Stimulated activated memory B cell treated with anti-CD40 and anti-IgM and Interleukin-4, amounts not matched to agents 10 μg/mL and 1 μg/mL and 100 μg/mL, for 72 hours (primary cell): ENCODE data around the gene ZNF318.
"Not testable (repeated sequence)": the region's sequence is repeated elsewhere in the genome, so short reads cannot be mapped to it uniquely, and the experiment has no call there.

Source experiments
- ATAC-seq: fragments of 150-1000 bp; cut with Tn5 transposase; 2 replicates; pipeline ENCODE4 v1.10.0; 2021
- H3K27ac Mint-ChIP-seq: one replicate; pipeline ENCODE4 v1.8.0; 2022; ENCODE audit warnings: mild to moderate bottlenecking, mixed read lengths
- H3K27me3 Mint-ChIP-seq: one replicate; pipeline ENCODE4 v1.8.0; 2022; ENCODE audit warnings: mixed read lengths
- H3K36me3 Mint-ChIP-seq: one replicate; pipeline ENCODE4 v1.8.0; 2022; ENCODE audit warnings: mixed read lengths
- H3K4me1 Mint-ChIP-seq: one replicate; pipeline ENCODE4 v1.8.0; 2022; ENCODE audit warnings: mixed read lengths
- H3K4me3 Mint-ChIP-seq: one replicate; pipeline ENCODE4 v1.8.0; 2022; ENCODE audit warnings: mild to moderate bottlenecking, moderate library complexity, mixed read lengths
- H3K9me3 Mint-ChIP-seq: one replicate; pipeline ENCODE4 v1.8.0; 2022; ENCODE audit warnings: mixed read lengths

ZNF318 gene

DNA sequence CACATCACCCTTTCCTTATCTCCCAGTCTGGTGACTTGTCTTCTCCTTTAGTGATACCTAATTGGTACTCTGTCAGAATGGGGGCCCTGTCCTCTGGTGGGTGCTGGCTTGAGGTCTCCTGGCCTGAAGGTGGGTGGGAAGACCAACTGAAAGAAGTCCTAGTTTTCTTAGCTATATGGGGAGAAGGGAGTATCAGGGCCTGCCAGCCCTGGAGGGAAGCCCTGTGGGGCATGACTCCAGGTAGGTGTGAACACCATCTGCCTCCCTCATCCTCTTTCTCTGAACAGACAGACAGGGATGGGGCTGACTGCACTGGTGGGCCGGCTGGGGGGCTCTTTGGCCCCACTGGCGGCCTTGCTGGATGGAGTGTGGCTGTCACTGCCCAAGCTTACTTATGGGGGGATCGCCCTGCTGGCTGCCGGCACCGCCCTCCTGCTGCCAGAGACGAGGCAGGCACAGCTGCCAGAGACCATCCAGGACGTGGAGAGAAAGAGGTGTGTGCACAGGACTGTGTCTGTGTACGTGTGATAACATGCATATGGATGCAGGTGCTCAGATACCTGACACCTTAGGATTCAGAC lies 65.6 kb downstream of the ZNF318 start:
- Mint-ChIP-seq H3K27ac (no peak overlapping the region), H3K4me3 (no peak overlapping the region), H3K4me1 (peaks cover 22% of the 10 kb centered on the region), H3K36me3 (no peaks in the 10 kb centered on the region), H3K27me3 (peaks cover 10% of the 10 kb centered on the region), H3K9me3 (no peaks in the 10 kb centered on the region)
- no peak for ATAC-seq

DNA sequence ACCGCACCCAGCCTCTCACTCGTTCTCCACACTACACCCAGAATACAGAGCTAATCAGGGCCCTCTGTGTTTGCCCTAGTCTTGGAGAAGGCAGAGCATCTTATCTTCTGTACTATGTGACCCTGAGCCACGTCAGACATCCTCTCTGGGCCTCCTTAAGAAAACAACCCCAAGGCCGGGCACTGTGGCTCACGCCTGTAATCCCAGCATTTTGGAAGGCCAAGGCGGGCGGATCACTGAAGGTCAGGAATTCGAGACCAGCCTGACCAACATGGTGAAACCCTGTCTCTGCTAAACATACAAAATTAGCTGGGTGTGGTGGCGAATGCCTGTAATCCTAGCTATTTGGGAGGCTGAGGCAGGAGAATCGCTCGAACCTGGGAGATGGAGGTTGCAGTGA lies 66.4 kb downstream of the ZNF318 start:
- H3K4me3 Mint-ChIP-seq, H3K9me3 Mint-ChIP-seq, H3K36me3 Mint-ChIP-seq, H3K27me3 Mint-ChIP-seq, ATAC-seq, H3K27ac Mint-ChIP-seq: not testable (repeated sequence)
- peaks cover 14% of the 10 kb centered on the region for H3K4me1 Mint-ChIP-seq

DNA sequence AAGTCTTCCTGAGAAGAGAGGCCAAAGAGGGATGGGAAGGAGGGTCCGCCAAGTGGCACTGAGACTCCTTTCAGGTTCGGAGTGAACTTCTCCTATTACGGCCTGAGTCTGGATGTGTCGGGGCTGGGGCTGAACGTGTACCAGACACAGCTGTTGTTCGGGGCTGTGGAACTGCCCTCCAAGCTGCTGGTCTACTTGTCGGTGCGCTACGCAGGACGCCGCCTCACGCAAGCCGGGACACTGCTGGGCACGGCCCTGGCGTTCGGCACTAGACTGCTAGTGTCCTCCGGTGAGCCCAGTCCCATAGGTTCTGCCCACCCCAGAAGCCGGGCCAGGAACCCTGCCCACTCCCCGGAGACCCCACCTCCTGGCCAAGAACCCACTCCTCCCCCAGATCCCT lies 67.3 kb downstream of the ZNF318 start:
- peaks cover 10% of the 10 kb centered on the region for H3K27me3 Mint-ChIP-seq
- H3K36me3 Mint-ChIP-seq, result no peaks in the 10 kb centered on the region
- no peaks in the 10 kb centered on the region for H3K9me3 Mint-ChIP-seq
- peak; percentile 7 for ATAC-seq
- no peak overlapping the region for H3K27ac Mint-ChIP-seq
- H3K4me3 Mint-ChIP-seq, result no peak overlapping the region
- H3K4me1 Mint-ChIP-seq, result peaks cover 9% of the 10 kb centered on the region

DNA sequence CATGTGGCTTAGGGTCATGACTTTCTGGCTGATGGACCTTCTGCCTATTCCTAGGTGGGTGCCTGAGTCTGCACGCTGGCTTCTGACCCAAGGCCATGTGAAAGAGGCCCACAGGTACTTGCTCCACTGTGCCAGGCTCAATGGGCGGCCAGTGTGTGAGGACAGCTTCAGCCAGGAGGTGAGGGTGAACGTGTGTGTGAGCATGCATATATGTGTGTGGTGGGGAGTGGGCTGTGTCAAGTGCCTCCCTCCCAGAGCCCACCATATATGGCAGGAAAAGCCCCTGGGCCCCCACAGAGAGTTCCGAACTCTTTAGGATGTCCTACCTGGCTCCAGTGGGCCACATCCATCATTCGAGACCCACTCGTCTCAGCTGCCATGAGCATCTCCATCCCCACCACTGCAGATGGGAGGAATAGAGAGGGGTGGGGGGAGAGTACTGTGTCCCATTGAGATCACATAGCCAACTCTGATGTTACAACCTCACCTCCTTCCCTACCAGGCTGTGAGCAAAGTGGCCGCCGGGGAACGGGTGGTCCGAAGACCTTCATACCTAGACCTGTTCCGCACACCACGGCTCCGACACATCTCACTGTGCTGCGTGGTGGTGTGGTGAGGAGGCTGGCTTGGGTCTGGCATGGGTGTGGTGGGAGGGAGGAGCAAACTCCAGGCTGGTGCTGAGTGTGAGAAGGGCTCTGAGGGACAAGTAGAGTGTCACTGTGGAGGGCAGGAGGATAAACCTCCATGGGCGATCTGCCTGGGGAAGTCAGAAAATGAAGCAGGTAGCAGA lies 68.2 kb downstream of the ZNF318 start:
- H3K9me3 Mint-ChIP-seq, result no peaks in the 10 kb centered on the region
- no peak for ATAC-seq
- no peak overlapping the region for H3K27ac Mint-ChIP-seq
- H3K27me3 Mint-ChIP-seq, result peaks cover 10% of the 10 kb centered on the region
- H3K36me3 Mint-ChIP-seq, result no peaks in the 10 kb centered on the region
- H3K4me1 Mint-ChIP-seq, result peaks cover 8% of the 10 kb centered on the region
- no peak overlapping the region for H3K4me3 Mint-ChIP-seq

DNA sequence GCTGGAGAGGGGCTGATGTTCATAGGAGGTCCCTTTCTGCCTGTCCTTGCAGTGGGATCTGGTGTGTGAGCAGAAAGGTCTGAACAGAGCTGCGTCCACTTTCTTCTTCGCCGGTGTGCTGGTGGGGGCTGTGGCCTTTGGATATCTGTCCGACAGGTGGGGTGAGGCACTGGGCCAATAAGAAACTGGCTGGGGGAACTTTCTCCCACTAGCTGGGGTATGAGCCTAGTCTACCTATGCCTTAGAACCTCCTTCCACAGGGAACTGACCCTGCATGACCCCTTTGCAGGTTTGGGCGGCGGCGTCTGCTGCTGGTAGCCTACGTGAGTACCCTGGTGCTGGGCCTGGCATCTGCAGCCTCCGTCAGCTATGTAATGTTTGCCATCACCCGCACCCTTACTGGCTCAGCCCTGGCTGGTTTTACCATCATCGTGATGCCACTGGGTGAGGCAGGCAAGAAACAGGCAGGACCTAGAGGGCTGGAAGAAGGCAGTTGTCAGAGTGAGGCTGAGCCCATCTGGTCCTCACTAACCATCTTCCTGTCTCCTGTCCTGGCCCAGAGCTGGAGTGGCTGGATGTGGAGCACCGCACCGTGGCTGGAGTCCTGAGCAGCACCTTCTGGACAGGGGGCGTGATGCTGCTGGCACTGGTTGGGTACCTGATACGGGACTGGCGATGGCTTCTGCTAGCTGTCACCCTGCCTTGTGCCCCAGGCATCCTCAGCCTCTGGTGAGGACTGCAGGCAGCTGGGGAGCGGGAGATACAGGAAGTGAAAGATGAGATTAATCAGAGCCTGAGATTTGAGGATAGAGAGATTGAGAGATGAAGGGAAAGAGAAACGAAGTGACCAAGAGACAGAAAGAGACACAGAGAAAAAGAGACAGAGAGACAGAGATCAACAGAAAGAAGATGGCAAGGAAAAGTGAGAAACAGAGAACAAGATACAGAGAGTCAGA lies 69.8 kb downstream of the ZNF318 start:
- Mint-ChIP-seq H3K36me3 (no peaks in the 10 kb centered on the region), H3K27me3 (peaks cover 10% of the 10 kb centered on the region), H3K9me3 (no peaks in the 10 kb centered on the region), H3K4me1 (peaks cover 8% of the 10 kb centered on the region), H3K4me3 (no peak overlapping the region), H3K27ac (no peak overlapping the region)
- no peak for ATAC-seq

DNA sequence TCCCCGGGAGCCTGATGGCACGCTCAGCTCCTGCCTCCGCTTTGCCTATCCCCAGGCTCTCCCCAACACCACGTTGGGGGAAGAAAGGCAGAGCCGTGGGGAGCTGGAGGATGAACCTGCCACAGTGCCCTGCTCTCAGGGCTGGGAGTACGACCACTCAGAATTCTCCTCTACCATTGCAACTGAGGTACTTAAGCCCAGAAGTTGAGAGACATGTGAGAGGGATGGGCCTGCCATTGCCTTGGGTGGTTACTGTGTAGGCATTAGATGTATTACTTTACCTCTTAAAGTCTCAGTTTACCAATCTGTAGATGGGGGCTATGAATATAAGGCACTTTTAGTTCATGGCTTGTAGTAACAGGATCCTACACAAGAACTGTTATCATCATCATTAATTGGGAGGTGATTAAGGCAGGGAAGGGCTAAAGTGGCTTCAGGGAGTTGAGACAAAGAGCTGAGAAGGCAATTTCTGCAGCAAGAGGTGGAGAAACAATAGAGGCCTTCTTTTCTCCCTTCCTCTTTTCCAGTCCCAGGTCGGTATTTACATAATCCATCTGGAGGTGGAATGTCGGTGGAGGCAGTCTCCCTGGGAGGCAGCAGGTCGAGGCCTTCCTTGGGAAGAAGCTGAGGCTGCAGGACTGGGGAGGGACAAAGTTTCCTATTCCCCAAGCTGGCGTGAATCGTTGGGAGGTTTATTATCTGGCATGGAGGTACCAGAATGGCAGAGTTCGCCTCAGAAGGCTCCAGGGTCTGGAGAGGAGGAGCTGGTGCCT lies 70.7 kb downstream of the ZNF318 start:
- H3K4me1 Mint-ChIP-seq, result peaks cover 8% of the 10 kb centered on the region
- H3K36me3 Mint-ChIP-seq, result no peaks in the 10 kb centered on the region
- H3K27ac Mint-ChIP-seq, result no peak overlapping the region
- H3K9me3 Mint-ChIP-seq, result no peaks in the 10 kb centered on the region
- no peak for ATAC-seq
- H3K27me3 Mint-ChIP-seq, result peaks cover 10% of the 10 kb centered on the region
- H3K4me3 Mint-ChIP-seq, result no peak overlapping the region

DNA sequence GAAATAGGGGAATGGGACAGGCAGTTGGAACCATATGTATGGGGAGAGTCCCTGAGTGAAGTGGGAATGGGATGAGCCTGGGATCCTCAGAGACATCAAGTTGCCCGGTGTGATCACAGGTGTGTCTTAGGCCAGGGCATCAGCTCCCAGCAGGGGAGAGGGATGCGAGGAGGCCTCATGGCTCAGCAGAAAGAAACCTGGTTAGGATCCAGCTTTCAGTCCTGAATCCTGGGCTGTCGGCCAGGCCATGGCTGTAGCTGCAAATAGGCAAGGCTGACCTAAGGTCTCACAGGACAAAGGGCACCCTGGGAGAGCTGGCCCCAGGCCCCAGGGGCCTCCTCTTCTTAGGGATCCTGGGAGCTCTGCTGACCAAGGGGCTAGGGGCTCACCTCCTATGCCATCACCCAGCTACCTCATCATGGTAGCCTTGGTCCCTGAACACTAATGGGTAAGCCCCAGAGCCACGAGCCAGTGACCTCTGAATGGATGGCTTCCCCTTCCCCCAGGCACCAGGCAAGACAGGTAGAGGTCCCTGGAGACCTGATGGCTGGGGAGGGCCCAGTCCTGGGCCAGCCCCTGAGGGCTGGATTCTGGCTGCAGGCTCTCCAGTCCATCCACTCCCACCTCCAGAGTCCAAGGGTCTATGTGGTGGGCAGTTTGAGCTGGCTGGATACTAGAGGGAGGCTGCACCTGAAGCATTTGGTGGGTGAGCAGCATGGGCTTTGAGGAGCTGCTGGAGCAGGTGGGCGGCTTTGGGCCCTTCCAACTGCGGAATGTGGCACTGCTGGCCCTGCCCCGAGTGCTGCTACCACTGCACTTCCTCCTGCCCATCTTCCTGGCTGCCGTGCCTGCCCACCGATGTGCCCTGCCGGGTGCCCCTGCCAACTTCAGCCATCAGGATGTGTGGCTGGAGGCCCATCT lies 71.5 kb downstream of the ZNF318 start, which contains the start of gene SLC22A7:
TSS of gene SLC22A7 (plus strand) at position 617 of the 921 bp plus-strand sequence. CDS start at position 716, 99 bp downstream.
- Mint-ChIP-seq H3K36me3 (no peaks in the 10 kb centered on the region), H3K4me1 (peaks cover 8% of the 10 kb centered on the region), H3K9me3 (no peaks in the 10 kb centered on the region), H3K27ac (no peak within 1 kb of the TSS), H3K27me3 (peaks cover 10% of the 10 kb centered on the region), H3K4me3 (no peak within 1 kb of the TSS)
- ATAC-seq, result no peak

DNA sequence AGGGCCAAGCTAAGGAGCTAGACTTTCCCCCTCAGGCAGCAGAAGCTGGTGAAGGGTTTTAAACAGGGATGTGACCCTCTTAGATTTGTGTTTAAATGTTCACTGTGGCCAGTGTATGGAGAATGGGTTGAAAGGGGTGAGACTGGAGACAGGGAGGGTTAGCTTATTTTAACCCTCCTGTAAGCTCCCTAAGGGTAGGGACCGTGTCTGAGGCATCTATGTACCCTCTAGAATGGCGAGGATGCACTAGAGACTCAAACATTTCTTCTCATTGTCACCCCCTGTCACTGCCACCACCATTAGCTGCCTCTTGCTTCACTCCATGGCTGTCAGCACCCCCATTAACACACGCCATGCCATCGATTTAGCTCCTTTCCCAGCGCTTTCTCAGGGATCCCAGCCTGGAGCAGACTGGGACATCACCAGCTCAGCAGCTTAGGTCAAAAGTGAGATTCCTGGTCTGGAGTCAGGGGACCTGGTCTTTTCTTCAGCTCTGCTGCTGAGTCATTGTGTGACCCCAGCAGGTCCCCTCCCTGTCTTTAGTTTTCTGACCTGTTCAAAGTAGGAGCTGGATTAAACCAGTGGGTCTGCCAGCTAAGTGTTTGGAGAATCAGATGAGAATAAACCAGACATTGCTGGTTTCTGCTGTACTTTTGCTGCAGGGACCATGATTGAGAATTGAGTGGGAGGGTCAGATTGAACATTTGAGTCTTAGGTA lies 72.5 kb downstream of the ZNF318 start:
- H3K27me3 Mint-ChIP-seq, result peaks cover 10% of the 10 kb centered on the region
- no peaks in the 10 kb centered on the region for H3K9me3 Mint-ChIP-seq
- H3K36me3 Mint-ChIP-seq, result no peaks in the 10 kb centered on the region
- H3K4me3 Mint-ChIP-seq, result no peak overlapping the region
- no peak overlapping the region for H3K27ac Mint-ChIP-seq
- ATAC-seq, result no peak
- peaks cover 8% of the 10 kb centered on the region for H3K4me1 Mint-ChIP-seq

DNA sequence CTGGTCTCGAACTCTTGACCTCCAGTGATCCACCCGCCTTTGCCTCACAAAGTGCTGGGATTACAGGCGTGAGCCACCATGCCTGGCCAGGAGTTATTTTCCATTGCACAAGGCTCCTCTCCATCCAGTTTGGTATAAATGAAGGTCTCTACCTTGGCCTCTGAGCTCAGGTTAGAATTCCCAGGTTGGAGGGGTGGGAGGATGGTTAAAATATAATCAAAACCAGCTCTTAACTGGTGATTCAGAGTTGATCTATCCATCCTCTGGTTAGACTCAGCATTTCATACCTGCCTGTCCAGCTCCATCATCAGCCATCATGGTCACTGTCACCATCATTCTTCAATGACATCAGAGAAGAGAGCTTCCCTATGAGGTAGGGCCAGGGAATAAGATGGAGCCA lies 74.0 kb downstream of the ZNF318 start:
- Mint-ChIP-seq H3K4me3 (no peak overlapping the region), H3K27ac (no peak overlapping the region), H3K9me3 (no peaks in the 10 kb centered on the region)

DNA sequence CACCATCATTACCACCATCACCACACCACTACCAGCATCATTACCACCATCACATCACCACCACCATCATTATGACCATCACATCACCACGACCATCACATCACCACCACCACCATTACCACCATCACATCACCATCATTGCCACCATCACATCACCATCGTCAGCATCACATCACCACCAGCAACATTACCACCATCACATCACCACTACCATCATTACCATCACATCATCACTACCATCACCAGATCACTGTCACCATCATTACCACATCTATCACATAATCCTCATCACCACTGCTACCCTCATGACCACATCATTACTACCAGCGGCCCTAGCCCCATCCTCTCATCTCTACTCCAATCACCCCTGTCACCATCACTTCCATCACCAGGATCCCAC lies 74.9 kb downstream of the ZNF318 start:
- peaks cover under 1% of the 10 kb centered on the region for H3K27me3 Mint-ChIP-seq
- H3K27ac Mint-ChIP-seq, result no peak overlapping the region
- ATAC-seq, result no peak
- H3K36me3 Mint-ChIP-seq, result no peaks in the 10 kb centered on the region
- H3K4me3 Mint-ChIP-seq, result no peak overlapping the region
- H3K4me1 Mint-ChIP-seq, result no peaks in the 10 kb centered on the region
- H3K9me3 Mint-ChIP-seq, result no peaks in the 10 kb centered on the region

More for the DNA sequence above, 74.0 kb downstream of the ZNF318 start:
- H3K27me3 Mint-ChIP-seq, result peaks cover 9% of the 10 kb centered on the region
- peaks cover 8% of the 10 kb centered on the region for H3K4me1 Mint-ChIP-seq
- ATAC-seq, result no peak
- H3K36me3 Mint-ChIP-seq, result no peaks in the 10 kb centered on the region

DNA sequence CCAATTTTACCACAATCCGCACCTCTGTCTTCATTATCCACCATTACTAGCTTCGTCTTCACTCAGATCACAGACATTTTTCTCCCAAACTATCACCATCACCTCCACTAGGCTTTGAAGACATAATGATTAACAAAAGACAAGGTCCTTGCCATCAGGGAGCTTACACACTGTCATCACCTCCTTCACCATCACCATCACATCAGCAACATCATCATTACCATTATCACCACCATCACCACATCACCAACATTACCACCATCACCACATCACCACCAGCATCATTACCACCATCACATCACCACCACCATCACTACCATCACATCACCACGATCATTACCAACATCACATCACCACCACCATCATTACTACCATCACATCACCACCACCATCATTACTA lies 75.7 kb downstream of the ZNF318 start:
- Mint-ChIP-seq H3K27ac (no peak overlapping the region), H3K9me3 (no peaks in the 10 kb centered on the region), H3K4me3 (no peak overlapping the region), H3K27me3 (no peaks in the 10 kb centered on the region), H3K4me1 (no peaks in the 10 kb centered on the region), H3K36me3 (no peaks in the 10 kb centered on the region)
- no peak for ATAC-seq

DNA sequence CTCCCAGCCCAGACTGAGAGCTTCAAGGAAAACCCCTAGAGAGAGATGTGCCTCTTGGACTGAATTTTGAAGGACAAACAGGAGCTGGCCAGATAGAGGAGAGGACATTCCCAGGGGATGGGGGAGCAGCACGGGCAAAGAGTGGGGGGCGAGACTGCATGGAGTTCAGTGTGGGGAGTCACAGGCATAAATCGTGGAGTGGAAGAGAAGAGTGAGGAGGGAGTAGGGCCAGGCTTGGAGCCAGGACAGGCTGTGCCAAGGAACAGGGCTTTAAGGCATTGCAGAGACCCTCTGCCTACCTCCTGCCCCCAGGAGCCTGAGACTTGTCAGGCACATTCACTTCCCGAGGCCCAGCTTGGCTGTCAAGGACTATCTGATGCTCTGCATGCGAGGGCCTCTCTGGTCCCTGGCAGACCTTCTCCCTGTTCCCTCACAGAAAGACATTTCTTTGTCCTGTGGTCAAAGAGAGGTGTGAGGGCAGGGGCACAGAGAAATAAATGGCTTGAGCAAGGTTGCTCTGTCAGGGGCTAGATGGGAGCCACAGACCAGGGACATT lies 76.6 kb downstream of the ZNF318 start:
- peaks cover 7% of the 10 kb centered on the region for H3K27me3 Mint-ChIP-seq
- no peak overlapping the region for H3K27ac Mint-ChIP-seq
- H3K4me1 Mint-ChIP-seq, result peaks cover 3% of the 10 kb centered on the region
- ATAC-seq, result no peak
- no peaks in the 10 kb centered on the region for H3K9me3 Mint-ChIP-seq
- H3K36me3 Mint-ChIP-seq, result no peaks in the 10 kb centered on the region
- H3K4me3 Mint-ChIP-seq, result no peak overlapping the region

DNA sequence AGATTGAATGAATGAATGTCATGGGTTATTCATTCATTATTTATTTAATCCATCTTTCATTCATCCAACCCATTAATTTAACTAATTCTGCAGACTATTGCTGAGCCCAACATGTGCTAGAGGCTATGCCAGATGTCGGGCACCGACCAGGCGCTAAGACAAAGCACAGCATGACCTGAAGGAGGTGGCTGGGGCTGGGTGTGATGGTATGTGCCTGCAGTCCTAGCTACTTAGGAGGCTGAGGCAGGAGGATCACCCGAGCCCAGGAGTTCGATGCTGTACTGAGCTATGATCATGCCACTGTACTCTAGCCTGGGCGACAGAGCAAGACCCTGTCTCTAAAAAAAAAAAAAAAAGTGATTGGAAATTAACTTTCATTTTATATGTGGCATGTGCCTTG lies 77.1 kb downstream of the ZNF318 start:
- H3K36me3 Mint-ChIP-seq, result no peaks in the 10 kb centered on the region
- H3K27ac Mint-ChIP-seq, result no peak overlapping the region
- no peak for ATAC-seq
- H3K9me3 Mint-ChIP-seq, result no peaks in the 10 kb centered on the region
- H3K4me1 Mint-ChIP-seq, result peaks cover 8% of the 10 kb centered on the region
- no peak overlapping the region for H3K4me3 Mint-ChIP-seq
- H3K27me3 Mint-ChIP-seq, result peaks cover 12% of the 10 kb centered on the region
